HFFc6 (cell line): ENCODE results near the gene AP2B1. TPM values are rescaled to one million over a fixed set of nuclear protein-coding genes. Genes with fewer than 3 reads are reported as not detected.

Experiments used
- DNase-seq: peaks from one replicate; pipeline ENCODE4 v3.0.0-alpha.2; 2018
- H3K27ac Mint-ChIP-seq: 2 replicates; pipeline ENCODE4 v1.8.0; 2020; ENCODE audit warnings: mild to moderate bottlenecking, mixed read lengths
- H3K27me3 Mint-ChIP-seq: 2 replicates; pipeline ENCODE4 v1.8.0; 2021; ENCODE audit warnings: mild to moderate bottlenecking, moderate library complexity, mixed read lengths; ENCODE audit not compliant: insufficient read depth
- H3K36me3 Mint-ChIP-seq: 2 replicates; pipeline ENCODE4 v1.8.0; 2021; ENCODE audit warnings: low read depth, mixed read lengths
- H3K4me1 Mint-ChIP-seq: 2 replicates; pipeline ENCODE4 v1.8.0; 2020; ENCODE audit warnings: low read depth, mixed read lengths
- H3K4me3 Mint-ChIP-seq: 2 replicates; pipeline ENCODE4 v1.8.0; 2020; ENCODE audit warnings: mild to moderate bottlenecking, moderate library complexity, mixed read lengths
- H3K9me3 Mint-ChIP-seq: 2 replicates; pipeline ENCODE4 v1.8.0; 2020; ENCODE audit warnings: mild to moderate bottlenecking, mixed read lengths
- CTCF ChIP-seq: fragments of 200-600 bp; sonication (generic); IDR thresholded peaks from 2 replicates; pipeline ENCODE4 v1.5.0; 2021; ENCODE audit warnings: antibody characterized with exemption, mild to moderate bottlenecking
- total RNA-seq, 6 experiments: library from RNA; stranded (reverse); fragmentation: NEBNext Ultra II Directional; extraction: Animal tissue kit (Norgen Biotek cat#: 25700); gene quantifications; 2 replicates in 1 of 6; 3 replicates in 5 of 6; pipeline ENCODE4 v1.2.3, GENCODE V29; 2021

Gene AP2B1
- total RNA-seq, 6 experiments from 2014 or later: 168 to 196 (median 182) TPM

- no peak for TF ChIP-seq CTCF
- Mint-ChIP-seq H3K4me1 (peaks cover 24% of the 10 kb centered on the region), H3K36me3 (peaks cover 6% of the 10 kb centered on the region), H3K9me3 (no peaks in the 10 kb centered on the region), H3K4me3 (no peak overlapping the region), H3K27me3 (no peaks in the 10 kb centered on the region; the same call in 1 of the 2 replicates), H3K27ac (peak overlapping the region; percentile 1; the same call in 1 of the 2 replicates)
- DNase-seq: no peak
Measured at GRCh38 chr17:35575759-35576158, 11.4 kb upstream of the AP2B1 start.

DNA sequence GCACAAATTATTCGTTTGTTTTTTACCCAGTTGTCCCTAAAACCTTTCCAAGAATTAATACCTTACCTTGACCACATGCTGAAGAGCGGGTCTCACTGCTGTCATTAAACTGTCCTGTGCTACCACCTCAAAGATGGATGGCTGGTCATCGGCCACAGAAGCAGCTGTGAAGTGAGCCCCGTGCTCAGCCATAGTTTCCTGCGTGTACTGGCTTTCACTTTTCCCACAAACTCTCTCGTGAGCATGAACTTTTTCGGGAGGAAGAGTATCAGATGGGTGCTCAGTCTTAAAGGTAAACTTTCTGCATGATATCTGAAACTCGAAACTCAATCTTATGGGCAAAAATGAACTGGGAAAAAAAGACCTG is 9.3 kb upstream of the AP2B1 start:
- no peak for TF ChIP-seq CTCF
- Mint-ChIP-seq H3K4me3 (peak overlapping the region; percentile 96), H3K4me1 (peaks cover 24% of the 10 kb centered on the region), H3K36me3 (peaks cover 6% of the 10 kb centered on the region), H3K27me3 (no peaks in the 10 kb centered on the region), H3K9me3 (no peaks in the 10 kb centered on the region), H3K27ac (peak overlapping the region; percentile 89)
- peak; percentile 16 for DNase-seq

DNA sequence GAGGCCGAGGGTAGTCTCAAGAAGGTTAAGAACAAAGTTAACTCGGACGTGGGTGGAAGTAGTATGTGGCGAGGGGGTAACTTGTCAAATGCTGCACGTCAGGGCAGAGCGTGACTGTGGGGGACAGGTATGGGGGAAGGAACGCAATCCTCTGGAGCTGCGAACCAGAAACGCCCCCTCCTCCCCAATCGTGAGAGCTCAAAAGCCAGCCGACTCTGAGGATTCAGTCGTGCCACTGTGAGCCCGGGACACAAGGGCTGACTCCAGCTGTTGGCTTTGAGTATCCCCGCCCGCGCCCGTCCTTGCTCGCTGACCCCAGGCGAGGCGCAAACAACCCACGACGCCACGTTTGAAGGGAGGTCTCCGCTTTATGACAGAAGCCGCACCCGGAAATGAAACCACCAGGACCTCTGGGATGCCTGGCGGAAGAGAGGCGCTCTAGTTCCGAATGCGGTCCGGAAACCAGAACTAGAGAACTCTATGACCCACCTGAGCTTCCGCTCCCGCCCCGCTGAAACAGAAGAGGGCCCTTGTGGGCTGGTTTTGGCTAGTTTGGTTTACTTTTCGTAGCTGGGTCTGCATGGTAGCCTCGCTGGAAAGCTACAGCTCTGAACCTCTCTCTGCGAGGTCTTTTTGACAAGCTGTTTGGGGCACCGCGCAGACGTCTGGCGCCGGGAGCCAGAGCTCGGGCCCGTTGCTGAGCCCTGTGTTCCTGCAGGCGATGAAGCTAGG is 8.8 kb upstream of the AP2B1 start, which contains the start of gene PEX12:
Gene PEX12, minus strand, starts transcription at position 375 of the 732 bp plus-strand sequence. CDS start 550 bp downstream, outside the sequence.
- Mint-ChIP-seq H3K9me3 (no peaks in the 10 kb centered on the region), H3K4me3 (peak within 1 kb of the TSS; percentile 96), H3K36me3 (peaks cover 6% of the 10 kb centered on the region), H3K4me1 (peaks cover 24% of the 10 kb centered on the region), H3K27me3 (no peaks in the 10 kb centered on the region; the same call in 1 of the 2 replicates), H3K27ac (peak within 1 kb of the TSS; percentile 89)
- DNase-seq: peak; percentile 82
- no peak for TF ChIP-seq CTCF

GRCh38 chr17:35578929-35579432 is 8.1 kb upstream of the AP2B1 start:
- no peak for DNase-seq
- peaks cover 24% of the 10 kb centered on the region for H3K4me1 Mint-ChIP-seq
- H3K4me3 Mint-ChIP-seq: peak overlapping the region; percentile 96
- H3K27me3 Mint-ChIP-seq: no peaks in the 10 kb centered on the region; the same call in 1 of the 2 replicates
- peaks cover 6% of the 10 kb centered on the region for H3K36me3 Mint-ChIP-seq
- TF ChIP-seq CTCF: no peak
- H3K27ac Mint-ChIP-seq: peak overlapping the region; percentile 89
- H3K9me3 Mint-ChIP-seq: no peaks in the 10 kb centered on the region

GRCh38 chr17:35584061-35584460 is 3.1 kb upstream of the AP2B1 start:
- DNase-seq: no peak

More at GRCh38 chr17:35584061-35584460, 3.1 kb upstream of the AP2B1 start:
- H3K36me3 Mint-ChIP-seq: 0 out of 2 replicates have a peak, but pooled peaks cover 5% of the 10 kb centered on the region
- no peak for TF ChIP-seq CTCF
- no peaks in the 10 kb centered on the region for H3K9me3 Mint-ChIP-seq
- peaks cover 17% of the 10 kb centered on the region for H3K4me1 Mint-ChIP-seq
- H3K27me3 Mint-ChIP-seq: no peaks in the 10 kb centered on the region; the same call in 1 of the 2 replicates
- no peak overlapping the region for H3K4me3 Mint-ChIP-seq
- no peak overlapping the region for H3K27ac Mint-ChIP-seq
